ENCODE measurements around the gene EID3. TPM values are rescaled to one million over a fixed set of nuclear protein-coding genes. Genes with fewer than 3 reads are reported as not detected.

Gene EID3
- polyA plus RNA-seq, 1 donor from 2014 or later = 0.37 TPM

DNA sequence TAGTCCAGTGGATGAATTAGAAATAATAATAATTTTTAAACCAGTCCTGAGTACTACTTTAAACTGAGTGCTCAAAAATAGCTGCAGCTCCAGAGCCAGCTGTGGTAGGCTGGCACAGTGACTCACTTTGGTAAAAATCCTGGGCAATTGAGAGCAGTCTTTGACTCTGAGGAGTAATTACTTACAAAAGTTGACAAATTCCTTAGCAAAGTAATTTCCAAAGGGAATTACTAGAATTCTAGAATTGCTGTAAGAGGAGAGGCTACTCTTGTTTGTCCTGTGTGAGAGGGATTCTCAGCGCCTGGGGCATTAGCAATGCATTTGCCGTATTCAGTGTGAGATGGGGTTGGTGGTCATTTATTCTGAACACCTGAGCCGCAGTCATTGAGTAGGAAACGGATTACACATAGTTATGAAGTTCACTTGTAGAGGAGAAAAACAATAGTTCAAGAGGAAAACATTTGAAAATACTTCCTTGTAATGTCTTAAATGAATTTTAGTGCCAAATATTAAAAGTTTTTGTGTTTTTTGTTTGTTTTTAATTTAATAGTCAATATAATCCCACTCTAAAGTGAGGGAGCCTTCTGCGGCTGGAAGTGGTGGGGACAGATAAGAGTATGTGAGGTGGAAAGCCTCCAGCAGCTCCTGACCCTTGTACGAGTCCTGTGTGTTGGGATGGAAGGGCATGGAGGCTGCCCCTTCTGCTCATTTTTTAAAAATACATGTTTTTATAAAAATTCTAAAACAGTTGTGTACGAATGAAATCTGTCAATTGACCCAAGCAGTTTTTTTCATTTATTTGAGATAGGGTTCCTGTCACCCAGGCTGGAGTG, 41.9 kb downstream of the EID3 start:
- Histone ChIP-seq H3K4me3 (ENCODE audit: low read length) (no peak overlapping the region), H3K79me2 (replicated peaks; ENCODE audit: insufficient read depth, low read length) (no peaks in the 10 kb centered on the region), H2AFZ (ENCODE audit: low read depth, low read length) (no peak overlapping the region), H3K9ac (ENCODE audit: low read length) (no peak overlapping the region), H3F3A (ENCODE audit: insufficient read depth, low read length, poor library complexity, severe bottlenecking) (no peaks in the 10 kb centered on the region), H3K9me2 (ENCODE audit: insufficient read depth, low read length) (no peaks in the 10 kb centered on the region), H3K4me2 (ENCODE audit: low read length) (no peak overlapping the region), H3K27ac (ENCODE audit: low read length) (no peak overlapping the region), H3K27me3 (ENCODE audit: insufficient read depth, low read depth, low read length) (no peaks in the 10 kb centered on the region), H3K9me3 (ENCODE audit: low read length) (no peaks in the 10 kb centered on the region), H4K20me1 (ENCODE audit: insufficient read depth) (no peaks in the 10 kb centered on the region), H3K36me3 (ENCODE audit: insufficient read depth, low read length) (no peaks in the 10 kb centered on the region)
- TF ChIP-seq RAD21 (conservative IDR thresholded peaks at IDR 0.05) (no peak), MXI1 (conservative IDR thresholded peaks at IDR 0.05; ENCODE audit: poor library complexity, severe bottlenecking) (no peak), EP300 (conservative IDR thresholded peaks at IDR 0.05; ENCODE audit: poor library complexity, severe bottlenecking) (no peak), EZH2 (IDR thresholded peaks at IDR 0.05; ENCODE audit: borderline replicate concordance, insufficient read depth, low read length, poor library complexity, severe bottlenecking) (no peak), REST (IDR thresholded peaks at IDR 0.05; ENCODE audit: borderline replicate concordance) (no peak), CTCF (IDR thresholded peaks at IDR 0.05; ENCODE audit: poor library complexity, severe bottlenecking) (no peak), SMC3 (conservative IDR thresholded peaks at IDR 0.05; ENCODE audit: poor library complexity) (no peak), POLR2AphosphoS5 (IDR thresholded peaks at IDR 0.05) (no peak), TAF1 (IDR thresholded peaks at IDR 0.05; ENCODE audit: low read depth) (no peak)

GRCh38 chr12:104347374-104348075, 44.0 kb downstream of the EID3 start:
- H2AFZ ChIP-seq (ENCODE audit: low read depth, low read length) = no peak overlapping the region

More at GRCh38 chr12:104347374-104348075, 44.0 kb downstream of the EID3 start:
- Histone ChIP-seq H3K9ac (ENCODE audit: low read length) (no peak overlapping the region), H3K9me2 (ENCODE audit: insufficient read depth, low read length) (no peaks in the 10 kb centered on the region), H3K4me2 (ENCODE audit: low read length) (no peak overlapping the region), H3K79me2 (replicated peaks; ENCODE audit: insufficient read depth, low read length) (no peaks in the 10 kb centered on the region), H3F3A (ENCODE audit: insufficient read depth, low read length, poor library complexity, severe bottlenecking) (no peaks in the 10 kb centered on the region), H3K27ac (ENCODE audit: low read length) (no peak overlapping the region), H3K9me3 (ENCODE audit: low read length) (no peaks in the 10 kb centered on the region), H3K36me3 (ENCODE audit: insufficient read depth, low read length) (peaks cover 4% of the 10 kb centered on the region), H3K4me3 (ENCODE audit: low read length) (no peak overlapping the region), H4K20me1 (ENCODE audit: insufficient read depth) (no peaks in the 10 kb centered on the region), H3K27me3 (ENCODE audit: insufficient read depth, low read depth, low read length) (no peaks in the 10 kb centered on the region)
- TF ChIP-seq MXI1 (conservative IDR thresholded peaks at IDR 0.05; ENCODE audit: poor library complexity, severe bottlenecking) (no peak), POLR2AphosphoS5 (IDR thresholded peaks at IDR 0.05) (no peak), TAF1 (IDR thresholded peaks at IDR 0.05; ENCODE audit: low read depth) (no peak), CTCF (IDR thresholded peaks at IDR 0.05; ENCODE audit: poor library complexity, severe bottlenecking) (no peak), EZH2 (IDR thresholded peaks at IDR 0.05; ENCODE audit: borderline replicate concordance, insufficient read depth, low read length, poor library complexity, severe bottlenecking) (no peak), REST (IDR thresholded peaks at IDR 0.05; ENCODE audit: borderline replicate concordance) (no peak), SMC3 (conservative IDR thresholded peaks at IDR 0.05; ENCODE audit: poor library complexity) (no peak), RAD21 (conservative IDR thresholded peaks at IDR 0.05) (no peak), EP300 (conservative IDR thresholded peaks at IDR 0.05; ENCODE audit: poor library complexity, severe bottlenecking) (no peak)

Measured in neural cell (in vitro differentiated cells).